Liver (tissue), 9 donors: ENCODE data around the gene ATP12A. TPM values are rescaled to one million over a fixed set of nuclear protein-coding genes. Genes with fewer than 3 reads are reported as not detected.

Experiments
- DNase-seq: peaks from one replicate; pipeline ENCODE4 v3.0.0-alpha.2; 2017; ENCODE audit warnings: low spot score
- H3K27ac ChIP-seq, 2 donors: one replicate each; pipeline ENCODE4 v1.7.0; 2013; ENCODE audit warnings: inconsistent platforms in 2 of 2, low read length in 2 of 2, control low read depth in 1 of 2, low read depth in 1 of 2, mild to moderate bottlenecking in 1 of 2
- H3K27me3 ChIP-seq, 4 donors: one replicate each; pipeline versions ENCODE4 v1.6.1 to v1.7.0; 2013; ENCODE audit warnings: low read length in 3 of 4, inconsistent platforms in 1 of 4, mild to moderate bottlenecking in 1 of 4, moderate library complexity in 1 of 4; ENCODE audit not compliant: control insufficient read depth in 4 of 4, insufficient read depth in 4 of 4
- H3K36me3 ChIP-seq, 4 donors: one replicate each; pipeline versions ENCODE4 v1.6.1 to v1.7.0; 2013; ENCODE audit warnings: low read length in 3 of 4, mild to moderate bottlenecking in 3 of 4, low read depth in 1 of 4, moderate library complexity in 1 of 4; ENCODE audit not compliant: control insufficient read depth in 4 of 4, insufficient read depth in 3 of 4
- H3K4me1 ChIP-seq, 4 donors: one replicate each; pipeline versions ENCODE4 v1.6.1 to v1.7.0; 2013; ENCODE audit warnings: low read length in 3 of 4, mild to moderate bottlenecking in 3 of 4, moderate library complexity in 1 of 4; ENCODE audit not compliant: control insufficient read depth in 4 of 4, insufficient read depth in 4 of 4
- H3K4me3 ChIP-seq, 3 donors: one replicate each; pipeline versions ENCODE4 v1.6.1 to v1.7.0; 2013; ENCODE audit warnings: low read length in 3 of 3, control low read depth in 1 of 3, low read depth in 1 of 3, mild to moderate bottlenecking in 1 of 3
- H3K9ac ChIP-seq, 2 donors: one replicate each; pipeline ENCODE4 v1.7.0; 2013; ENCODE audit warnings: low read length in 2 of 2, mild to moderate bottlenecking in 2 of 2, moderate library complexity in 2 of 2, control low read depth in 1 of 2, low read depth in 1 of 2
- H3K9me3 ChIP-seq, 4 donors: one replicate each; pipeline versions ENCODE4 v1.6.1 to v1.7.0; 2013; ENCODE audit warnings: low read length in 3 of 4; ENCODE audit not compliant: control insufficient read depth in 4 of 4
- EGR1 ChIP-seq, 2 donors: IDR thresholded peaks; 2 replicates each; pipeline ENCODE4 v1.6.1; 2016 to 2018; ENCODE audit warnings: antibody characterized with exemption in 2 of 2, low read depth in 2 of 2
- FOXA1 ChIP-seq: IDR thresholded peaks from 2 replicates; pipeline ENCODE4 v1.6.1; 2016; ENCODE audit warnings: antibody characterized with exemption
- GABPA ChIP-seq, 2 donors: IDR thresholded peaks in 1 of 2; conservative IDR thresholded peaks in 1 of 2; 2 replicates each; pipeline ENCODE4 v1.6.1; 2016; ENCODE audit warnings: antibody characterized with exemption in 2 of 2, mild to moderate bottlenecking in 1 of 2, moderate library complexity in 1 of 2
- HNF4G ChIP-seq: IDR thresholded peaks from 2 replicates; pipeline ENCODE4 v1.6.1; 2016; ENCODE audit warnings: antibody characterized with exemption
- JUND ChIP-seq, 2 donors: IDR thresholded peaks; 2 replicates each; pipeline ENCODE4 v1.6.1; 2016; ENCODE audit warnings: antibody characterized with exemption in 2 of 2
- NR2F2 ChIP-seq: IDR thresholded peaks from 2 replicates; pipeline ENCODE4 v1.6.1; 2016; ENCODE audit warnings: antibody characterized with exemption
- RXRA ChIP-seq, 2 donors: IDR thresholded peaks; 2 replicates each; pipeline ENCODE4 v1.6.1; 2017 to 2018; ENCODE audit warnings: antibody characterized with exemption in 2 of 2, mild to moderate bottlenecking in 1 of 2
- SP1 ChIP-seq: IDR thresholded peaks from 2 replicates; pipeline ENCODE4 v1.6.1; 2018; ENCODE audit warnings: antibody characterized with exemption, mild to moderate bottlenecking
- TAF1 ChIP-seq: conservative IDR thresholded peaks from 2 replicates; pipeline ENCODE4 v1.6.1; 2016; ENCODE audit warnings: antibody characterized with exemption, mild to moderate bottlenecking
- WGBS: extraction: QIAGEN DNeasy Blood & Tissue Kit; methylation state at CpG from one replicate; pipeline ENCODE4 v1.1.7; 2013; 5-methylcytosine and 5-hydroxymethylcytosine counted together
- polyA plus RNA-seq, 2 donors: library from polyadenylated mRNA; stranded (reverse) in 1 of 2; unstranded in 1 of 2; fragments of 200-250 nt in 1 of 2; fragments of >200 nt in 1 of 2; fragmentation: Nextera tagmentation in 1 of 2; extraction: Ambion mirVana in 1 of 2; gene quantifications; one replicate each; pipeline versions ENCODE4 v1.2.1 to v1.2.3, GENCODE V29; 2013 to 2015
- total RNA-seq, 2 donors: library from RNA; depleted of rRNA; stranded (reverse); fragments of >200 nt; gene quantifications; one replicate each; pipeline ENCODE4 v1.2.3, GENCODE V29; 2014
- TF ChIP-seq, protein P1 (sequence below): IDR thresholded peaks from 2 replicates; pipeline ENCODE4 v1.6.1; 2016; ENCODE audit warnings: antibody characterized with exemption
- TF ChIP-seq, protein P2 (sequence below): IDR thresholded peaks from 2 replicates; pipeline ENCODE4 v1.6.1; 2016; ENCODE audit warnings: antibody characterized with exemption, mild to moderate bottlenecking
- TF ChIP-seq, protein P3 (sequence below): IDR thresholded peaks from 2 replicates; pipeline ENCODE4 v1.6.1; 2016; ENCODE audit warnings: antibody characterized with exemption
- TF ChIP-seq, protein P4 (sequence below): IDR thresholded peaks from 2 replicates; pipeline ENCODE4 v1.6.1; 2016; ENCODE audit warnings: antibody characterized with exemption
- donor health status: healthy.
- donor health status: healthy.
- donor health status: healthy.
- donor health status: healthy.
- donor health status: healthy.

The ATP12A gene
- total and polyA plus RNA-seq, 4 donors: under 0.01 TPM; not detected in 3

DNA sequence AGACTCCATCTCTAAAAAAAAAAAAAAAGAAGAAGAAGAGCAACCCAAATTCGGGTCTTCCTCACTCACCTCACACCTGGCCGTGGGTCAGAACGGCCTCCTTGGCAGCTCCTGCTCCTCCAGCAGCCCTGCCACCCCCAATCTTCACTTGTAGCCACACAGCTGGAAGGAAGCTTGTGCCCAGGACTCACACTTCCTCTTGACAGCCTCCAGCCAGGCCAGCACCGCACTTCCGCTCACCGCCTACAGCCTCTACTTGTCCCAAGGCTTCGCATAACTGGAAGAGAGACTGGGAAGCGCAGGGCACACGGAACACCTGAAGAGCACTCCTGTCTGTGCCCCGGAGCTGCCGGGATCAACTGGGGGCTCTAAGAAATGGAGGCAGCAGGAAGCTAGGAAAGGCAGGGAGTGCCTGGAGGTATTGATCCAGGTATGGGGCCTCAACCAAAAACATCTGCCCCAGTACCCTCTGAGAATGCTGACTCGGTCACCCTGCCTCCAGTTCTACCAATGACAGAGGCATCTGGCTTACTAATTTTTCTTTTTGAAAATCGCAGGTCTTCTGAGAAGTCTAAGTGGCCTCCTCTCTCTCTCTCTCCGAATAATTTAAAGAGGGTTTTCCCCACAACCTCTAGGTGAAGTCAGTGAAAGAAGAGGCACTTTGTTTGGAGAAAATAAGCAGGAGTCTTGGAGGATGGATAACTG, 31.1 kb upstream of the ATP12A start:
- Histone ChIP-seq H3K27me3 (peaks cover 0 to 2% (median 0%) of the 10 kb centered on the region in 4 donors), H3K36me3 (no peaks in the 10 kb centered on the region), H3K9ac (no peak overlapping the region), H3K9me3 (no peaks in the 10 kb centered on the region), H3K27ac (no peak overlapping the region), H3K4me3 (no peak overlapping the region), H3K4me1 (no peaks in the 10 kb centered on the region)
- 89% methylated on average over 14 of the region's 14 CpGs for WGBS
- no peak for TF ChIP-seq TAF1
- TF ChIP-seq, protein P1, sequence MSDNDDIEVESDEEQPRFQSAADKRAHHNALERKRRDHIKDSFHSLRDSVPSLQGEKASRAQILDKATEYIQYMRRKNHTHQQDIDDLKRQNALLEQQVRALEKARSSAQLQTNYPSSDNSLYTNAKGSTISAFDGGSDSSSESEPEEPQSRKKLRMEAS: no peak
- no peak for DNase-seq

DNA sequence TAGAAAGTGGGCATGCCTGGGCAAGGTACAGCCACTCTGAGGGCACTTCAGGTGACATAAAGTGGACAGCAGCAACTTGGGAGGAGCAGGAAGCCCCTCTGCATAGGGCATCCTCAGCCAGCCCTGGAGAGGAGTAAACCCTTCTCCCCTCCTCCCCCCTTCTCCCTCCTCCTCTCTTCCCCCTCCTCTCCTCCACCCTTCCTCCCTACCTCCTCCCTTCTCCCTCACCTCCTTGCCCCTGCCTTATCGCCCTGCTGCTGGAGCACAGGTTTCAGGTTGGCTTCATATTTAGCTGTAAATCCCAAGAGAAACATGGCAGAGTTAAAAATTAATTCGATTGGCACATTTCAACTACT, 30.5 kb upstream of the ATP12A start:
- Histone ChIP-seq H3K9me3 (no peaks in the 10 kb centered on the region), H3K4me1 (no peaks in the 10 kb centered on the region), H3K4me3 (no peak overlapping the region), H3K9ac (no peak overlapping the region), H3K27ac (no peak overlapping the region), H3K27me3 (peaks cover 0 to 3% (median 0%) of the 10 kb centered on the region in 4 donors), H3K36me3 (no peaks in the 10 kb centered on the region)
- TF ChIP-seq, protein P1: no peak
- TF ChIP-seq, protein P2, sequence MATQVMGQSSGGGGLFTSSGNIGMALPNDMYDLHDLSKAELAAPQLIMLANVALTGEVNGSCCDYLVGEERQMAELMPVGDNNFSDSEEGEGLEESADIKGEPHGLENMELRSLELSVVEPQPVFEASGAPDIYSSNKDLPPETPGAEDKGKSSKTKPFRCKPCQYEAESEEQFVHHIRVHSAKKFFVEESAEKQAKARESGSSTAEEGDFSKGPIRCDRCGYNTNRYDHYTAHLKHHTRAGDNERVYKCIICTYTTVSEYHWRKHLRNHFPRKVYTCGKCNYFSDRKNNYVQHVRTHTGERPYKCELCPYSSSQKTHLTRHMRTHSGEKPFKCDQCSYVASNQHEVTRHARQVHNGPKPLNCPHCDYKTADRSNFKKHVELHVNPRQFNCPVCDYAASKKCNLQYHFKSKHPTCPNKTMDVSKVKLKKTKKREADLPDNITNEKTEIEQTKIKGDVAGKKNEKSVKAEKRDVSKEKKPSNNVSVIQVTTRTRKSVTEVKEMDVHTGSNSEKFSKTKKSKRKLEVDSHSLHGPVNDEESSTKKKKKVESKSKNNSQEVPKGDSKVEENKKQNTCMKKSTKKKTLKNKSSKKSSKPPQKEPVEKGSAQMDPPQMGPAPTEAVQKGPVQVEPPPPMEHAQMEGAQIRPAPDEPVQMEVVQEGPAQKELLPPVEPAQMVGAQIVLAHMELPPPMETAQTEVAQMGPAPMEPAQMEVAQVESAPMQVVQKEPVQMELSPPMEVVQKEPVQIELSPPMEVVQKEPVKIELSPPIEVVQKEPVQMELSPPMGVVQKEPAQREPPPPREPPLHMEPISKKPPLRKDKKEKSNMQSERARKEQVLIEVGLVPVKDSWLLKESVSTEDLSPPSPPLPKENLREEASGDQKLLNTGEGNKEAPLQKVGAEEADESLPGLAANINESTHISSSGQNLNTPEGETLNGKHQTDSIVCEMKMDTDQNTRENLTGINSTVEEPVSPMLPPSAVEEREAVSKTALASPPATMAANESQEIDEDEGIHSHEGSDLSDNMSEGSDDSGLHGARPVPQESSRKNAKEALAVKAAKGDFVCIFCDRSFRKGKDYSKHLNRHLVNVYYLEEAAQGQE: no peak
- TF ChIP-seq, protein P3, sequence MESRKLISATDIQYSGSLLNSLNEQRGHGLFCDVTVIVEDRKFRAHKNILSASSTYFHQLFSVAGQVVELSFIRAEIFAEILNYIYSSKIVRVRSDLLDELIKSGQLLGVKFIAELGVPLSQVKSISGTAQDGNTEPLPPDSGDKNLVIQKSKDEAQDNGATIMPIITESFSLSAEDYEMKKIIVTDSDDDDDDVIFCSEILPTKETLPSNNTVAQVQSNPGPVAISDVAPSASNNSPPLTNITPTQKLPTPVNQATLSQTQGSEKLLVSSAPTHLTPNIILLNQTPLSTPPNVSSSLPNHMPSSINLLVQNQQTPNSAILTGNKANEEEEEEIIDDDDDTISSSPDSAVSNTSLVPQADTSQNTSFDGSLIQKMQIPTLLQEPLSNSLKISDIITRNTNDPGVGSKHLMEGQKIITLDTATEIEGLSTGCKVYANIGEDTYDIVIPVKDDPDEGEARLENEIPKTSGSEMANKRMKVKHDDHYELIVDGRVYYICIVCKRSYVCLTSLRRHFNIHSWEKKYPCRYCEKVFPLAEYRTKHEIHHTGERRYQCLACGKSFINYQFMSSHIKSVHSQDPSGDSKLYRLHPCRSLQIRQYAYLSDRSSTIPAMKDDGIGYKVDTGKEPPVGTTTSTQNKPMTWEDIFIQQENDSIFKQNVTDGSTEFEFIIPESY: no peak
- TF ChIP-seq GABPA (IDR thresholded peaks at IDR 0.05 in 1 of 2, conservative IDR thresholded peaks at IDR 0.05 in 1 of 2): no peak
- no peak for TF ChIP-seq TAF1
- TF ChIP-seq RXRA (IDR thresholded peaks at IDR 0.05): no peak
- no peak for TF ChIP-seq HNF4G
- TF ChIP-seq FOXA1: no peak
- no peak for TF ChIP-seq SP1
- DNase-seq: no peak
- WGBS: 82% methylated on average over 2 of the region's 2 CpGs

DNA sequence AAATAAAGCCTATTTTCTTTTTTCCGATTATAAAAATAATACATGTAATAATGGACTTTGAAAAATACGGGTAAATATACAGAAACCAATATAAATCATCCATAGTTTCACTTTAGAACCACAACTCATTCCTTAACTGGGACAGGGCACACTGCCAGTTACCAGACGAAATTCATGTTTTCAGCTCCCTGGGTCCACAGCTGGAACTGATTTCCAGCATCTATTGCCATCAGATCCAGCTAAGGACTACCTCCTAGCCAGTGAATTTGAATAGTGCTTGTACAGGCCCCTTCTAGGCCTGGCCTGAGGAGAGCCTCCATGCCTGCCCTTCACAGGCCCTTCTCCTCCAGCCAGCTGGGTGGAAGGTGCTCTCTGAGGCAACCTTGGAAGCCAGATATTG, 30.0 kb upstream of the ATP12A start:
- H3K4me1 ChIP-seq: no peaks in the 10 kb centered on the region
- DNase-seq: no peak
- 74% methylated on average over 3 of the region's 3 CpGs for WGBS
- no peaks in the 10 kb centered on the region for H3K36me3 ChIP-seq
- no peak overlapping the region for H3K4me3 ChIP-seq
- no peak overlapping the region for H3K9ac ChIP-seq
- TF ChIP-seq, protein P3: no peak
- no peak for TF ChIP-seq JUND (IDR thresholded peaks at IDR 0.05)
- no peak for TF ChIP-seq EGR1 (IDR thresholded peaks at IDR 0.05; ENCODE audit: low read depth in 2 of 2)
- no peak for TF ChIP-seq FOXA1
- TF ChIP-seq, protein P4, sequence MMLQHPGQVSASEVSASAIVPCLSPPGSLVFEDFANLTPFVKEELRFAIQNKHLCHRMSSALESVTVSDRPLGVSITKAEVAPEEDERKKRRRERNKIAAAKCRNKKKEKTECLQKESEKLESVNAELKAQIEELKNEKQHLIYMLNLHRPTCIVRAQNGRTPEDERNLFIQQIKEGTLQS: no peak
- no peak for TF ChIP-seq NR2F2
- H3K9me3 ChIP-seq: no peaks in the 10 kb centered on the region
- no peak overlapping the region for H3K27ac ChIP-seq
- H3K27me3 ChIP-seq: peaks cover 0 to 4% (median 0%) of the 10 kb centered on the region in 4 donors
